HG02623 (cell line): ENCODE results near the gene TLK1.

ENCODE experiments used
- ATAC-seq: cut with Tn5 transposase; IDR thresholded peaks from one replicate; pipeline ENCODE4 v1.9.1; 2021; ENCODE audit warnings: moderate library complexity; ENCODE audit not compliant: unreplicated experiment

TLK1 gene

DNA sequence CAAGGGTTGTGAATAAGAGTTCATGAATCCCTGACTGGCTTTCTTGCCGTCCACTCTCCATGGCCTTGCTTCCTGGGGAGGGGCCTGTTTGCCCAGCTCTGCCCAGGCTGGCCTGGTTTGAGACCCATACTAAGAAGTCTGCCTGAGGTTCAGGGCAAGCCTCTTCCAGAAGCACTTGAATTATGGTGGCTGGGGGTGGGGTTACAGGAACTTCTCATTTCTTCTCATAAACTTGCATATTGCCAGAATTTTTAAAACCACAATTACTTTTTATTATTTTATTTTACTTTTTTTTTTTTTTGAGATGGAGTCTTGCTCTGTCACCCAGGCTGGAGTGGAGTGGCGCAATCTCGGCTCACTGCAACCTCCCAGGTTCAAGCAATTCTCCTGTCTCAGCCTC lies 189.6 kb downstream of the TLK1 start:
- ATAC-seq = no peak

DNA sequence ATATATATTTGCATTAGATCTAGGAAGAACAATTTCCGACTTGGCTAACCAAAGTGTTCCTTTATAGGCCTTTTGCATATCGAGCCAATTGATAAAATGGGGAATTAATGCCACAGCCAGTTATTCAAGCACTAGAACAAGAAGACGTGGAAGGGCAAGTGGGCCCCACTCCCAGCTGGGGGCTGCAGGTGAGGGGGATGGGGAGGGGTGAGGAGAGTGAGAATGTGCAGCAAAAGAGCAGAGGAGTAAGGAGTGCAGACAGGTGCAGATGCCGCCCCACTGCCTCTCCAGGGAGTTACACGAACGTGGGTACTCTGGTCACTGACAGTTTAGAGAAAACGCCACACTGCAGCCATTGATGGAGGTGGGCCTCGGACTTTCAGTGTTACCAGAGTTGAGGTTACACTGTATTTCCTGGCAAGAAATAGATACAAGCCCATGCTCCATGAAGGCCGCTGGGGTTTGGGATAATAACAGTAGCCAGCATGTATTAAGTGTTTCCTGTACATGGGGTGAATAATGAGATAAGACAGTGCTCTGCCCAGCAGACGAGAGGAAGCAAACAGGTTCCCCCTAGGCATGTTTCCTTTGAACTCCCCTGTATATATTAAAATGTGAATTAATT lies 190.7 kb downstream of the TLK1 start:
- no peak for ATAC-seq

DNA sequence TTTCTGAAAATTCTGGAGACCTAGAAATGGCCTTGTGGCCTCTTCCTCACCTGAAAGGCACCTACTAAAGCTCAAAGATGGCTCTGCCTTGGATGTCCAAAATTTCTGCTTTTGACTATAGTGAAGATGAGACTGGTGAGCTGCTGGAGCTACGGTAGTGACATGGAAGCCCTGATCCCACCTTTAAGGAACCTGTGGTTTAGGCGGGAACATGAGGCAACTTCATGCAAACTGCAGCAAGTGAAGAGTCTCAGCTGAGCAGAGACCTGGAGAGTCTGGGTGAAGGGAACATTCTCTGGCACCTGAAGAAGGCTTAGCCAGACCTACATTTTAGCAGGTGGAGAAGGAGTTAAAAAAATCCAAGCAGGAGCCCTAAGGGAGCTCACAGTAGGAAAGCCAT lies 191.7 kb downstream of the TLK1 start:
- no peak for ATAC-seq

DNA sequence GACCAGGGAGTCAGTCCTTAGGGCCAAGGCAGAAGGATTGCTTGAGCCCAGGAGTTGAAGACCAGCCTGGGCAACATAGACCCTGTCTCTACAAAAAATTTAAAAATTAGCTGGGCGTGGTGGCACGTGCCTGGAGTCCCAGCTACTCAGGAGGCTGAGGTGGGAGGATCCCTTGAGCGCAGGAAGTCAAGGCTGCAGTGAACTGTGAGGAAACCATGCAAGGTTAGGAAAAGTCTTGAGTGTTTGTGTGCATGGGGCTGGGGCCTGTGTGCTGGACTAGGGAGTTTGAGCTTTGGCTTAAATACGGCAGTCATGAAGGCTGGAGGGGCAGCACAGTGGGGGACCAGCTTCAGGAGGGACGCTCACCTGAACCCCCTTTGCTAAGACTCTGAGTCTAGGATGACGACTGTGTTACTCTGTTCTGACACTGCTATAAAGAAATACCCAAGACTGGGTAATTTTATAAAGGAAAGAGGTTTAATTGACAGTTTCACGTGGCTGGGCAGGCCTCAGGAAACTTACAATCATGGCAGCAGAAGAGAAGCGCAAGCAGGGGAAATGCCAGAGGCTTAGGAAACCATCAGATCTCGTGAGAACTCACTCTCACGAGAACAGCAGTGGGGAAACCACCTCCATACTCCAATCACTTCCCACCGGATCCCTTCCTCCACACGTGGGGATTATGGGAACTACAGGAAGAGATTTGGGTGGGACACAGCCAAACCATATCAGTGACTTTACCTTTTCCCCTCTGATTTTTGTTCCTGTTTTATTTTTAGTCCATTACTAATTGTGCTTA lies 192.3 kb downstream of the TLK1 start:
- ATAC-seq = no peak

DNA sequence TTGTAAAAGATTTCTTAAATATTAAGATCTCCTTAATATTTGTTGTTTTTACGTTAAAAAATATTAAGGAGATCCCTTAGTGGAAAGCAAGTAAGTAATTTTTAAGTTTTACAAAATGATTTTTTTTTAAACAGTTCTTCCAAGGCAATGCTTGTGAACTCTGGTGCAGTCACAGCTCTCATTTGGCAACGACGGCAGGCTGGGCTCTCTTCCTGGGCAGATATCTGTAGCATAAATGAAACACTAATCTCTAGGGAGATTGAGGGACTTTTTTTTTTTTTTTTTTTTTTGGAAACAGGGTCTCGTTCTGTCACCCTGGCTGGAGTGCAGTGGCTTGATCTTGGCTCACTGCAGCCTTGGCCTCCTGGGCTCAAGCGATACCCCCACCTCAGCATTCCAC lies 193.1 kb downstream of the TLK1 start:
- no peak for ATAC-seq

DNA sequence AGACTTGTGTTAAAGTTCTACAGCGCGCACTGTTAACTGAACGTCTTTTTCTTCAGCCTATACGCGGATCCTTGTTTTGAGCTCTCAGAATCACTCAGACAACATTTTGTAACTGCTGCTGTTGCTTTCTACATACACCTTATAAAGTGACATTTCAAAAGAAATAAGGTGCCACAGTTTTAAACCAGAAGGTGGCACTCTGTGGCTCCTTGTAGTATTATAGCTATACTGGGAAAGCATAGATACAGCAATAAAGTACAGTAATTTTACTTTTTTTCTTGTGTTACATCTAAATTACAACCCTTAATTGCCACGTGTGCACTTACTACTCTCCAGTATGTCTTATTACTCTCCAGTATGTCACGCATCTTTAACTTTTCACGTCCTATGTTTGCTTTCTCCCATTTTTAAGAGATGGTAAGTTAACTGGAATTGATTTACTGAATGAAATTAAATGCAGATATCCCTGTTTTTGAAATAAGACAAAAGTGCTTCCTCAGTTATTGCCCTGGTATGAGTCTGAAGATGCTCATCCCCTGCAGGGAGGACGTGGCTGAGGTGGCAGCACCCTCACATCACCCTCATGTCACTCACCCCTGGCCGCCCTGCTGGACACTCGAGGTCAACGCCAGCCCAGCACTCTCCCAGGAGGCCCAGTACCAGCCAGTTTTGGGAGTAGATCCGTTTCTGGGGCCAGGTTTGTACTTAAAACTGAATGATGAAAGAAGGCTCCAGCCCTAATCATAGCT lies 193.9 kb downstream of the TLK1 start:
- no peak for ATAC-seq

DNA sequence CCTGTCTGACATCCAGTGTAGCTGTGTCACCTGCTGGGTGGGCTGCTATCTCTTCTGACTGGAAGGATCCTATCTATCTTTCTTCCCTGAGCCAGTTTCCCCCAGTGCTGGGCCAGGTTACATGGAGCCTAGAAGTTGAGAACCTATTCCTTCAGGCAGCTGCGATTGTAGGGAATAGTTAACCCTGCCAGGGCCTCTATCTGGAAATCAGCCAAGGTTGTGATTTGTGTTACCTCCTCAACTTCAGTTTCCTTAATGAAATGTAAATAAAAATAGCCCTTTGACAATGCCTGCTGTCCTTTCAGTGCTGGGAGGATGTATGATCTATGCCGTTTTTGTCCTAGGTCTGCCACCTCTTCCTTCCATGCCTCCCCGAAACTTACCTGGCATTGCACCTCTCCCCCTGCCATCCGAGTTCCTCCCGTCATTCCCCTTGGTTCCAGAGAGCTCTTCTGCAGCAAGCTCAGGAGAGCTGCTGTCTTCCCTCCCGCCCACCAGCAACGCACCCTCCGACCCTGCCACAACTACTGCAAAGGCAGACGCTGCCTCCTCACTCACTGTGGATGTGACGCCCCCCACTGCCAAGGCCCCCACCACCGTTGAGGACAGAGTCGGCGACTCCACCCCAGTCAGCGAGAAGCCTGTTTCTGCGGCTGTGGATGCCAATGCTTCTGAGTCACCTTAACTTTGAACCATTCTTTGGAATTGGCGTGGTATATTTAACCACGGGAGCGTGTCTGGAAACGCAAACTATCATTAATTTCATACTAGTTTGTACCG lies 195.1 kb downstream of the TLK1 start:
- no peak for ATAC-seq

DNA sequence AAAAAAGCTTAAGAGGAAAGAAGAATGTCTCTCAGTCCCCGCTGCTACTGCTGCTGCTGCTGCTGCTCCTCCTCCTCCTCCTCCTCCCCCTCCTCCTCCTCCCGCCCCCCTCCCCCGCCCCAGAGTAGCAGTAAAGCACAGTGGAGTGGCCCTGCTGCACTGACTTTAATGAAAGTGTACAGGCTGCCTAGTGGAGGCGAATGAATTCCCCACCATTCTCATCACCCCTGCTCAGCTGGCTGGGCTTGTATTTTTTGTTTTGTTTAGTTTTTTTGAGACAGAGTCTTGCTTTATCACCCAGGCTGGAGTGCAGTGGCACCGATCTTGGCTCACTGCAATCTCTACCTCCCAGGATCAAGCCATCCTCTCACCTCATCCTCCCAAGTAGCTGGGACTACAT lies 197.3 kb downstream of the TLK1 start:
- no peak for ATAC-seq

DNA sequence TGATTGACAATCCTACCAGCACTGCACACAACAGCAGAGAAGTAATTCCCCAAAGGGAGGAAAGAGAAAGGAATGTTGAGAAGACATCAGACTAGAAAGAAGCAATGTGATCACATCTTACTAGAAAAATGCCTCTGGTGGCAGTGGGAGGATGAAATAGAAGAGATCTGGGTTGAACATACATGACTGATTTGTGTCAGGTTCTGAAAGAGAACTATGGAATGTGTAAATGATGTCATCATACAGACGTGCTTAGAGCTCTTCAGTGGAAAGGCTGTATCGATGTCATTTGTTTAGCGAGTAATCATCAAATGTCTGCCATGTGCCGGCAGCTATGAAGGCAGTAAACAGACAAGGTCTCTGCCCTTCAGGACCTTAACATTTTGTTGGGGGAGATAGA lies 206.8 kb downstream of the TLK1 start:
- ATAC-seq = no peak

DNA sequence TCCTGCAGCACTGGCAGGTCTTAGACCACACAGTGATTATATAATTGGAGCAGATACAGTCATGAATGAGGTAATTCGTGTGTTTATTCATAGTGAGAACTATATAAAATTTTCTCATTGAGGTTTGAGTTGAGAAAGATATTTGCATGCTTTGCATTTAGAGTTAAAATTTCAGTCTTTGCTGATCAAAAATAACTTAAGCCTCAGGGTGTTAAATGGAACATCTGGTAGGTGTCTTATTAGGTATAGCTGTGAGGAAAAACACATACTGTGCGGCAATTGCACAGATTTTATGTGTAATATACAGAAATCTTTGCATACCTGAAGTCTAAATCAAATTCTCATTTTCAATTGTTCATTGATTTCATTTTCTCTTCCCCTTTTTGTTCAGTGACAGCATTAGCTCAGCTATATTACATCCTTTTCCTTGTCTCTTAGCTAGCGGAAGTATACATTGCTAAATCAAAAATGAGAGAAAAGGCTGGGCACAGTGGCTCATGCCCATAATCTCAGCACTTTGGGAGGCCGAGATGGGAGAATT lies 210.4 kb downstream of the TLK1 start:
- peak; percentile 72 for ATAC-seq

DNA sequence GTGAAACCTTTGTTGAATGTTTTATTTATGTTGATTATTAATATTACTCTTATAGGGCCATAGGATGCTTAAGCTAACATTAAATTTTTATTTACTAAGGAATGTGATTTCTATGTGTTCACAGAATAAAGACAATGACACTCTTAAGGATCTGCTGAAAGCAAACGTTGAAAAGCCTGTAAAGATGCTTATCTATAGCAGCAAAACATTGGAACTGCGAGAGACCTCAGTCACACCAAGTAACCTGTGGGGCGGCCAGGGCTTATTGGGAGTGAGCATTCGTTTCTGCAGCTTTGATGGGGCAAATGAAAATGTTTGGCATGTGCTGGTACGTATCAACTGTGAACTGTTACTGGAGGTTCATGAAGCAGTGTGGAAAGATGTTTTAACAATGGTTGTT lies 211.3 kb downstream of the TLK1 start:
- no peak for ATAC-seq

DNA sequence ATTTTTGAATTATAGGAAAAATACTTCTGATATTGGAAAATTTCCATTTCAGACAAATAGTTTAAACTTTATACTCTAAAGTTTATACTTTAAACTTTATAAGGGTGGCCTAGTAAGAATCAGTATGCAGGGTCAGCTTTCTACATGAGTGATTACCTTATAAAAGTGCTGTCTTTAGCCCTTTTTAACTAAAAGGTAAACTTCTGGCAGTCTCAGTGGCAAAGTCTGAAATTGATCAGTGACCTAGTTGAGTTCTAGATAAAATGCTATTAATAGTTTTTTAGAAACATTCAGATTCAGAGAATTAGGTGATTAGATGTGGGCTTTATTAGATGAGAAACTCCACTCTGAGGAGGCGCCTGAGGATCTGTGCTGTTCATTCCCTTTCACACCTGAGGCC lies 216.1 kb downstream of the TLK1 start:
- no peak for ATAC-seq

DNA sequence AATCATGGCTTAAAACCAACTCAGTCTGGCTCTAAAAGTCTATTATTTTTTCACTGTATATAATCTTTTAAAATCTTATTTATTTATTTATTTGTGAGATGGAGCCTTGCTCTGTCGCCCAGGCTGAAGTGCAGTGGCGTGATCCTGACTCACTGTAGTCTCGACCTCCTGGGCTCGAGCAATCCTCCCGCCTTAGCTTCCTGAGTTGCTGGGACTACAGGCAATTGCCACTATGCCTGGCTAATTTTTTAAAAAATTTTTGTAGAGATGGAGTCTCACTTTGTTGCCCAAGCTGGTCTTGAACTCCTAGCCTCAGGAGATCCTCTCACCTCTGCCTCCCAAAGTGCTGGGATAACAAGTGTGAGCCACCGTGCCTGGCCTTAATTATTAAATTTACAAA lies 217.1 kb downstream of the TLK1 start:
- no peak for ATAC-seq

DNA sequence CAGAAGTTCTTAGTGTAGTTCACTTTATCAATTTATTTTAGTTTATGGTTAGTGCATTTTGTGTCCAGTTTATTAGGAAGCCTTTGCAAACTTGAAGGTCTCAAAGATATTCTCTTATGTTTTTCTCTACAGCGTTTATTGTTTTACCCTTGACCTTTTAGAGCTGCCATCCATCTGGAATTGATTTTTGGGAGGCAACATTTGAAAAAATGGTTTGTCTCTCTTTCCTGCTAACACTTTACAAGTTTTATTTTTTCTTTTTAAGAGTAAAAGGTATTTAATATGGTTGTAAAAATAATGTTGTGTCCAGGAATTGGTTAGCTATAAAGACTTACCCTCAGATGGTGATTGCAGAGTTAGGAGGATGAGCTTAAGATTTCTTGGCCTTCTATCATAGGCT lies 217.7 kb downstream of the TLK1 start:
- ATAC-seq = no peak

DNA sequence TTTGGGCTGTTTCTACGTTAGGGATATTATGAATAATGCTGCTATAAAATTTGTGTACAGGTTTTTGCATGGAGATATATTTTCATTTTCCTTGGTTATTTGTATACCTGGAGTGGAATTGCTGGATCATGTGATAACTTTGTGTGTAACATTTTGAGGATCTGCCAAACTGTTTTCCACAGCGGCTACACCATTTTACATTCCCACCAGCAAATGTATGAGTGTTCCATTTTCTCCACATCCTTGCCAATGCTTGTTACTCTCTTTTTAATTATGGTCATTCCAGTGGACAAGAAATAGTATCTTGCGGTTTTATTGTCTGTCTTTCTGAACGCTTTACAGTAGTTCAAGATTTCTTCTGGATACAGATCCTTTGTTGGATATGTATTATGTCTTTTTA lies 218.1 kb downstream of the TLK1 start:
- ATAC-seq = no peak
